22Rv1 (cell line): Measurements from ENCODE around the gene NCKAP1.

Source experiments
- ZFX ChIP-seq: fragments of 450-650 bp; IDR thresholded peaks from 2 replicates; pipeline ENCODE4 v1.6.1; 2017; ENCODE audit warnings: antibody characterized with exemption, borderline replicate concordance
- TF ChIP-seq, protein P1 (sequence below): fragments of 450-650 bp; IDR thresholded peaks from 2 replicates; pipeline ENCODE4 v1.5.1; 2017; ENCODE audit warnings: mild to moderate bottlenecking

GRCh38 chr2:182866461-182867406 is 171.5 kb downstream of the NCKAP1 start, which contains the start of gene FRZB:
- TF ChIP-seq, protein P1, sequence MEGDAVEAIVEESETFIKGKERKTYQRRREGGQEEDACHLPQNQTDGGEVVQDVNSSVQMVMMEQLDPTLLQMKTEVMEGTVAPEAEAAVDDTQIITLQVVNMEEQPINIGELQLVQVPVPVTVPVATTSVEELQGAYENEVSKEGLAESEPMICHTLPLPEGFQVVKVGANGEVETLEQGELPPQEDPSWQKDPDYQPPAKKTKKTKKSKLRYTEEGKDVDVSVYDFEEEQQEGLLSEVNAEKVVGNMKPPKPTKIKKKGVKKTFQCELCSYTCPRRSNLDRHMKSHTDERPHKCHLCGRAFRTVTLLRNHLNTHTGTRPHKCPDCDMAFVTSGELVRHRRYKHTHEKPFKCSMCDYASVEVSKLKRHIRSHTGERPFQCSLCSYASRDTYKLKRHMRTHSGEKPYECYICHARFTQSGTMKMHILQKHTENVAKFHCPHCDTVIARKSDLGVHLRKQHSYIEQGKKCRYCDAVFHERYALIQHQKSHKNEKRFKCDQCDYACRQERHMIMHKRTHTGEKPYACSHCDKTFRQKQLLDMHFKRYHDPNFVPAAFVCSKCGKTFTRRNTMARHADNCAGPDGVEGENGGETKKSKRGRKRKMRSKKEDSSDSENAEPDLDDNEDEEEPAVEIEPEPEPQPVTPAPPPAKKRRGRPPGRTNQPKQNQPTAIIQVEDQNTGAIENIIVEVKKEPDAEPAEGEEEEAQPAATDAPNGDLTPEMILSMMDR, result 0 out of 2 replicates have a peak, but pooled peaks have one; percentile 12
- no peak for TF ChIP-seq ZFX
